ENCODE results near the gene TMCO2.

The TMCO2 gene

DNA sequence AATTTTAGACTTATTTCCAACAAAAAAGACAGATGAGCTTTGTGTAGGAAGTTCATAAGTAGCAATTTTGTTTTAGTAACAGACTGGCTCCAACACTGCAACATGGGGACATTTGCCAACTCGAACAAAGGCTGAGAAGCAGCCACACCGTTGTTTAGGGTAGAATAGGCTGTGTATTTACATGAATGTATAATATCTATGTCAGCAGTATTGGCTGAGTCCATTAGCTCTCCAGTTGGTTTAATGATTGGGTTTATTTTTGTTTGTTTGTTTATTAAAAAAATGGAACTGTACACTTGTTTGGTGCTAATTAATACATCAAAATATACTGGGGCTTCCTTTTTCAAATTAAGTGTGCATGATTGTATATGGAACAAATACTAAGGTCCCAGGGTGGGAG lies 7.3 kb upstream of the TMCO2 start:
- peaks cover 47% of the 10 kb centered on the region for H3K36me3 ChIP-seq (ENCODE audit: insufficient read depth, low read length)
- WGBS = 97% methylated on average over 2 of the region's 2 CpGs
- no peaks in the 10 kb centered on the region for H3K9me3 ChIP-seq (ENCODE audit: insufficient read depth, low read depth, low read length)
- H3K27me3 ChIP-seq (ENCODE audit: insufficient read depth, low read length) = no peaks in the 10 kb centered on the region
- no peak overlapping the region for H3K9ac ChIP-seq (ENCODE audit: low read depth, low read length)
- H3K4me1 ChIP-seq (ENCODE audit: insufficient read depth, low read length) = no peaks in the 10 kb centered on the region
- H3K4me3 ChIP-seq (ENCODE audit: low read length) = no peak overlapping the region
- H3K27ac ChIP-seq (ENCODE audit: low read depth, low read length) = no peak overlapping the region

DNA sequence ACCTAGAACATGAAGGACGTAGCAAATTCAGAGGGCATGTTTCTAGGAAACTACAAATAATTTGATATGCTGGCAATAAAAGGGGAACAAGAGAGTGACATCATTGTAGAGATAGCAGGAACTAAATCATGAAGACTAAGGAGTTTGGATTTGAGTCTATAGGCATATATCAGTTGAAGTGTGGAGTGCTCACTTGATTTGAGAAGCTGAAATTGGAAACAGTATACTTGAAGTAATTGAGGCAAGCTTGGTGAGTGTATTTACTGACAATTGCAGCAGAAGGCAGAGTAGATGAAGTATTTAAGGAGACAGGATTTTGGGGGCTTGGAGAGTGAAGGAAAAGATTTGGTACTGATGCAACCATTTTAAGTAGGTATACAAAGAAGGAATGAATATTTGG lies 6.4 kb upstream of the TMCO2 start:
- Histone ChIP-seq H3K27me3 (ENCODE audit: insufficient read depth, low read length) (no peaks in the 10 kb centered on the region), H3K36me3 (ENCODE audit: insufficient read depth, low read length) (peaks cover 38% of the 10 kb centered on the region), H3K9me3 (ENCODE audit: insufficient read depth, low read depth, low read length) (no peaks in the 10 kb centered on the region), H3K4me1 (ENCODE audit: insufficient read depth, low read length) (no peaks in the 10 kb centered on the region), H3K4me3 (ENCODE audit: low read length) (no peak overlapping the region), H3K27ac (ENCODE audit: low read depth, low read length) (no peak overlapping the region), H3K9ac (ENCODE audit: low read depth, low read length) (no peak overlapping the region)
- WGBS = 90% methylated on average over 1 of the region's 1 CpG

DNA sequence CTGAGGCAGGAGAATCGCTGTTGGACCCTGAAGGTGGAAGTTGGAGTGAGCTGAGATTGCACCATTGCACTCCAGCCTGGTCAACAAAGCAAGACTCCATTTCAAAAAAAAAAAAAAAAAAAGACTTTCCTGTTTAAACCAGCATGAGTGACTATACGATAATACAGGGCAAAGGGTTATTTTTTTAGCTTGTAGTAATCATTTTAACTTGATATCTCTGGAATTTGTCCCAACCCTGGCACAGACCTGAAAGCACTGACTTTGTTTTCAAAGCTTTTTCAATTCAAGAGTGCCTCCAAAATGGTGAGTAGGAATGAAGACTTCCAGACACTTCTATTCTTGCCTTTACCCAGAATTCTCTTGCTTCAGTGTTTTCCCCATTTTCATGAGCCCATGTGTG lies 4.4 kb upstream of the TMCO2 start:
- WGBS = 92% methylated on average over 2 of the region's 2 CpGs
- H3K36me3 ChIP-seq (ENCODE audit: insufficient read depth, low read length) = peaks cover 18% of the 10 kb centered on the region
- no peaks in the 10 kb centered on the region for H3K9me3 ChIP-seq (ENCODE audit: insufficient read depth, low read depth, low read length)
- no peak overlapping the region for H3K4me3 ChIP-seq (ENCODE audit: low read length)
- no peaks in the 10 kb centered on the region for H3K27me3 ChIP-seq (ENCODE audit: insufficient read depth, low read length)
- no peaks in the 10 kb centered on the region for H3K4me1 ChIP-seq (ENCODE audit: insufficient read depth, low read length)
- H3K9ac ChIP-seq (ENCODE audit: low read depth, low read length) = no peak overlapping the region
- no peak overlapping the region for H3K27ac ChIP-seq (ENCODE audit: low read depth, low read length)

DNA sequence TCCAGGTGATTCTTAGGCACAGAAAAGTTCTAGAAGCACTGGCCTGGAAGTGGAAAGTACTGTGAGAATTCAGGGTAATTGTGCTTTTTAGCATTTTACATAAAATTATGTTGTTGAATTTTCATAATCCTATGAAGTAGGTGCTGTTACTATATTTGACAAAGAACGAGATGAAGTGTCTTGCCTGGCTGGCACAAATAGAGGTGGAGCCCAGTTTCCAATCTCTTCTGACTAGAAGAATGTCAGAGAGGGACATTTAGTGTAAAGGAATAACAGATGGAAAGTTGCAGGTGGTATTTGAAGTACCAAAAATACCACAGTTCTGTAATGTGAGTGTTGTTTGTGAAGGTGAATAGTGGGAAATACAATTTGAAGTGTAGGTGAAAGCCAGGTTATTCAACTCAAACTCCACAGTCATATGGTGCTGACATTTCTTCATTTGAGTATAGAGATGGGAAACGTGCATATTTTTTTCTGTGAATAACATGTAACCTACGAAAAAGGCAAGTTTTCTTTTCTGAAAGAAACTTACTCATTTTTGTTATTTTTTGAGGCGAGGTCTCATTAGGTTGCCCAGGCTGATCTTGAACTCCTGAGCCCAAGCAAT lies 3.5 kb upstream of the TMCO2 start:
- Histone ChIP-seq H3K4me3 (ENCODE audit: low read length) (no peak overlapping the region), H3K27me3 (ENCODE audit: insufficient read depth, low read length) (no peaks in the 10 kb centered on the region), H3K36me3 (ENCODE audit: insufficient read depth, low read length) (peaks cover 9% of the 10 kb centered on the region), H3K9ac (ENCODE audit: low read depth, low read length) (no peak overlapping the region), H3K9me3 (ENCODE audit: insufficient read depth, low read depth, low read length) (no peaks in the 10 kb centered on the region), H3K27ac (ENCODE audit: low read depth, low read length) (no peak overlapping the region), H3K4me1 (ENCODE audit: insufficient read depth, low read length) (no peaks in the 10 kb centered on the region)
- 94% methylated on average over 4 of the region's 4 CpGs for WGBS

DNA sequence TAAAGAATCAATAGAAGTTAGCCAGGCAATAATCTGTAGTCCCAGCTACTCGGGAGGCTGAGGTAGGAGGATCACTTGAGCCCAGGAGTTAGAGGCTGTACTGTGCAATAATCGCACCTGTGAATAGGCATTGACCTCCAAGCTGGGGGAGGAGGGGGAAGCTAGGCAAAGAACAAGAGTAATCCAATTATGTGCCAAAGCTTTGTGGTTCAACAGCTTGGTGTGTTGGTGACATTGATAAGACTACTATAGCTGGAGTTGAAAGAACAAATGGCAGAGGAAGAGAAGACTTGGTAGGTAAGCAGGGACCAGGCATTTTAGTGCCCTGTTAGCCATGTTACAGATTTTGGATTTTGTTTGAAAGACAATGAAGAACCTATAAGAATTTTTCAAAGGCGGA lies 2.1 kb upstream of the TMCO2 start:
- Histone ChIP-seq H3K4me1 (ENCODE audit: insufficient read depth, low read length) (no peaks in the 10 kb centered on the region), H3K9ac (ENCODE audit: low read depth, low read length) (no peak overlapping the region), H3K27me3 (ENCODE audit: insufficient read depth, low read length) (no peaks in the 10 kb centered on the region), H3K36me3 (ENCODE audit: insufficient read depth, low read length) (no peaks in the 10 kb centered on the region), H3K27ac (ENCODE audit: low read depth, low read length) (no peak overlapping the region), H3K9me3 (ENCODE audit: insufficient read depth, low read depth, low read length) (no peaks in the 10 kb centered on the region), H3K4me3 (ENCODE audit: low read length) (no peak overlapping the region)
- 91% methylated on average over 3 of the region's 3 CpGs for WGBS

DNA sequence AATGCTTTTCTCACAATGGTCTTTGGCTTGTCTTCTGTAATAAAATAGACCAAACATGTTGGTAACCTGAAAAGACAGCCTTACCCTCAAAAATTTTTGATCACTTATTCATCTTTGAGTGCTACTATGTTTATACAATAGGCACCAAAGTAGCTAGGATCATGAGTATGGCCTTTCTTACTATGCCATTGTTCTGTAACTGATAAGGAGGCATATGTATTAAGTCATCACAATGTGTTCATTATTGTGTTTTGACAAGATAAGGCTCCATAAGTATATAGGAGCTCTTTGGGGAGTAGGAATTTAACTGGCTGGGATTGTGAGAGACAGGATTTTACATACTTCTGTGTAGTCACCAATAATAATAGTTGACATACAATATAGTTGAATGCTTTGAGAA lies 675 bp downstream of the TMCO2 start:
- H3K4me1 ChIP-seq (ENCODE audit: insufficient read depth, low read length) = no peaks in the 10 kb centered on the region
- no peak overlapping the region for H3K9ac ChIP-seq (ENCODE audit: low read depth, low read length)
- no peaks in the 10 kb centered on the region for H3K9me3 ChIP-seq (ENCODE audit: insufficient read depth, low read depth, low read length)
- H3K36me3 ChIP-seq (ENCODE audit: insufficient read depth, low read length) = no peaks in the 10 kb centered on the region
- no peaks in the 10 kb centered on the region for H3K27me3 ChIP-seq (ENCODE audit: insufficient read depth, low read length)
- H3K27ac ChIP-seq (ENCODE audit: low read depth, low read length) = no peak overlapping the region
- H3K4me3 ChIP-seq (ENCODE audit: low read length) = no peak overlapping the region

DNA sequence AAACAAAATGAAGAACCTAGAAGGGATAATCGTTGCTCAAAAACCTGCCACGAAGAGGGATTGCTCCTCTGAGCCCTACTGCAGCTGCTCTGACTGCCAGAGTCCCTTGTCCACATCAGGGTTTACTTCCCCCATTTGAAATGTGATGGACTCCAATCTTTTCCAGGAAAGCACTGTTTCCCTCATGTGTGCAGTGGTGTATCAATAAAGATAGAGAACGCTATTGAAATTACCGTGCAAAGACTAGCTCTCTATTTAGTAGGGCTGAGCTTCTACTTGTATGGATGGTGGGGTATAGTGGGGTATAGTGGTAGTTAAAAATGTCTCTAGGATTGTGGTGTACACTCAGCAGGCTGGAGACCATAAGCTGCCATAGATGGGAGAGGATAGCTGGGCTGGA lies 3.7 kb downstream of the TMCO2 start:
- Histone ChIP-seq H3K4me3 (ENCODE audit: low read length) (no peak overlapping the region), H3K9me3 (ENCODE audit: insufficient read depth, low read depth, low read length) (no peaks in the 10 kb centered on the region), H3K4me1 (ENCODE audit: insufficient read depth, low read length) (peaks cover 1% of the 10 kb centered on the region; the same call in 1 of the 2 replicates), H3K27me3 (ENCODE audit: insufficient read depth, low read length) (no peaks in the 10 kb centered on the region), H3K9ac (ENCODE audit: low read depth, low read length) (no peak overlapping the region), H3K27ac (ENCODE audit: low read depth, low read length) (no peak overlapping the region), H3K36me3 (ENCODE audit: insufficient read depth, low read length) (no peaks in the 10 kb centered on the region)
- 93% methylated on average over 4 of the region's 4 CpGs for WGBS

DNA sequence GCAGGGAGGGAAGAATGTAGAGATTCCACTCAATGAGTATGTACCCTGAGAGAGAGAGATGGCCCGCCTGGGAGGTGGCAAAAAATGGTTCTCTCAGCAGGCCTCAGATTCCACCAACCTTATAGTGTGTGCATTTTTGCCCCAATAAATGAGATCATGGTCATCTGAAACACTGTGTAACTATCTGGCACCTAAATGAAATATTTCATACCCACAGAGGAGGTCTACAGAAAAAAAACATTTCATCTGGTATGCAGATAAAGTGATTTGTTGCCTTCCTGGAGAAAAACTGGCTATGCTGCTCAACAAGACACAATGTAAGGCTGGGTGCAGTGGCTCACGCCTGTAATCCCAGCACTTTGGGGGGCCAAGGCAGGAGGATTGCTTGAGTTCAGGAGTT lies 4.9 kb downstream of the TMCO2 start:
- H3K27me3 ChIP-seq (ENCODE audit: insufficient read depth, low read length) = no peaks in the 10 kb centered on the region
- no peak overlapping the region for H3K4me3 ChIP-seq (ENCODE audit: low read length)
- H3K4me1 ChIP-seq (ENCODE audit: insufficient read depth, low read length) = peaks cover 6% of the 10 kb centered on the region; the same call in 1 of the 2 replicates
- no peak overlapping the region for H3K27ac ChIP-seq (ENCODE audit: low read depth, low read length)
- no peaks in the 10 kb centered on the region for H3K9me3 ChIP-seq (ENCODE audit: insufficient read depth, low read depth, low read length)
- H3K9ac ChIP-seq (ENCODE audit: low read depth, low read length) = no peak overlapping the region
- WGBS = 81% methylated on average over 2 of the region's 2 CpGs
- H3K36me3 ChIP-seq (ENCODE audit: insufficient read depth, low read length) = no peaks in the 10 kb centered on the region

DNA sequence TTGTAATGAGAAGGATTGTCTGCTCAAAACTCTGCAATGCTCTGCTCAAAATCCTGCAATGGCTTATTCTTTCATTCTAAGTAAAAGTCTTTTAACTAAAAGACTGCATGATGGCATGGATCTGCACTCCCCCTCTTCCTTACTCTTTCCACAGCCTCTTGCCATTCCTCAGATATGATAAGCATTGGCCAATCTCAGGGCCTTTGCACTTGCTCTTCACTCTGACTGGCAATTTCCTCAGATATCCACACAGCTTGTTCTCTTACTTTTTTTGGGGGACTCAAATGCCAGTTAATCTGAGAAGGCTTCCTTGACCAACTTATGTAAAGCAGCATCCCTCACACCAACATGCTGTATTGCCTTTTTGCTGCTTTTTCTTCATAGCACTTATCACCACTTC lies 7.5 kb downstream of the TMCO2 start:
- H3K4me3 ChIP-seq (ENCODE audit: low read length) = no peak overlapping the region
- H3K9me3 ChIP-seq (ENCODE audit: insufficient read depth, low read depth, low read length) = no peaks in the 10 kb centered on the region
- H3K4me1 ChIP-seq (ENCODE audit: insufficient read depth, low read length) = peaks cover 6% of the 10 kb centered on the region; the same call in 1 of the 2 replicates
- H3K27ac ChIP-seq (ENCODE audit: low read depth, low read length) = no peak overlapping the region
- peaks cover 9% of the 10 kb centered on the region for H3K36me3 ChIP-seq (ENCODE audit: insufficient read depth, low read length)
- no peak overlapping the region for H3K9ac ChIP-seq (ENCODE audit: low read depth, low read length)
- H3K27me3 ChIP-seq (ENCODE audit: insufficient read depth, low read length) = no peaks in the 10 kb centered on the region

DNA sequence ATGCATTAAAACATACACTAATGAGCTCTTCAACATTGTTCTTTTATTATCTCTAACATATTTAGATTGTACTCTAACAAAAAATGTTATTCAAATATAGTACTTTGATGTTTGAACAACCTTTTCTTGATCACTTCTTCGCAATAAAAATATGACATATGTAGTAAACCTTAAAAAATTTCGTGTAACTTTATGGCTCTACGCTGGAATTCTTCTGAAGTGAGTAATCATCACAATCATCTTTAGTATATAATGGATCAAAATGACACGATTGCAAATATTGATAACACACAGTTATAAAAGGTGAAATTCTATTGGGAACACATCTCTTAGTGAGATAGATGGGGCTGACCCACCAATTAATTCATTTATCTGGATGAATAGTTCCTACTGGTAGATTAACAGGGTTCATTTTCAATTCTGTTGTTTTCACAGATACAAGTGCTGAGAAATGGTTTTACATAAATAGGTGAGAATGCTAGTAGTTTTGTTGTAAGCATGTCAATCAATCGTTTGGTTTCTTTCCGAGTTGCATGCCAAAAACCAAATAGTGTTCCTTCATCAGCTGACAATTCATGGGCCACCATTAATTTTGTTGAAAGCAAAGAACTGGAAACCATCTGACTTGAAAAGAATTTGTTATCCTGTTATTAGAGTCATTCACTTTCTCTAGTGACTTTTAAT lies 8.8 kb downstream of the TMCO2 start:
- H3K36me3 ChIP-seq (ENCODE audit: insufficient read depth, low read length) = peaks cover 23% of the 10 kb centered on the region
- 80% methylated on average over 2 of the region's 6 CpGs for WGBS
- no peak overlapping the region; the same call in 1 of the 2 replicates for H3K27ac ChIP-seq (ENCODE audit: low read depth, low read length)
- peak overlapping the region; percentile 95; the same call in 1 of the 2 replicates for H3K9ac ChIP-seq (ENCODE audit: low read depth, low read length)
- peaks cover 6% of the 10 kb centered on the region; the same call in 1 of the 2 replicates for H3K4me1 ChIP-seq (ENCODE audit: insufficient read depth, low read length)
- no peaks in the 10 kb centered on the region for H3K9me3 ChIP-seq (ENCODE audit: insufficient read depth, low read depth, low read length)
- peak overlapping the region; percentile 84 for H3K4me3 ChIP-seq (ENCODE audit: low read length)
- H3K27me3 ChIP-seq (ENCODE audit: insufficient read depth, low read length) = no peaks in the 10 kb centered on the region

DNA sequence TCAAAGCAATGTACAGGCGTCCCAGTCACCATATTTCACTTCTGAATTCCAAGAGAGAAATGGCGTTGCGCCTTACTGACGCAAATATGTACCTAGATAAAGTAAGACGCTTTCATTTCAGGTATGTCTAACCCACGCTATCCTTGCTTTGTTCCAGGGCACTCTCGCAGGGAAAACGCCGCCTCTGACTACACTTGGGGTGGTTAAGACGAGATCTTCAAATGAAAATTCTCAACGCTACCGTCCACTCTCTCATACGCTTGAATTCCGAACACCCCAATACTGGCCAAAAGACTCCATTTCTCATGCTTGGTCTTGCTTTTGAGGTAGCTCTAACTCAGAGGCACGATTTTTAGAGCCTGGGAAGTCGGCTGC lies 9.6 kb downstream of the TMCO2 start:
- H3K4me3 ChIP-seq (ENCODE audit: low read length) = peak overlapping the region; percentile 84

More for the DNA sequence above, 9.6 kb downstream of the TMCO2 start:
- H3K9me3 ChIP-seq (ENCODE audit: insufficient read depth, low read depth, low read length) = no peaks in the 10 kb centered on the region
- H3K36me3 ChIP-seq (ENCODE audit: insufficient read depth, low read length) = peaks cover 30% of the 10 kb centered on the region
- H3K9ac ChIP-seq (ENCODE audit: low read depth, low read length) = peak overlapping the region; percentile 95
- peak overlapping the region; percentile 97 for H3K27ac ChIP-seq (ENCODE audit: low read depth, low read length)
- WGBS = under 1% methylated on average over 16 of the region's 16 CpGs
- H3K4me1 ChIP-seq (ENCODE audit: insufficient read depth, low read length) = peaks cover 6% of the 10 kb centered on the region; the same call in 1 of the 2 replicates
- H3K27me3 ChIP-seq (ENCODE audit: insufficient read depth, low read length) = no peaks in the 10 kb centered on the region
